MV-4-11 (cell line): Measurements from ENCODE around the gene GSG1.
"Not testable (repeated sequence)": the region's sequence is repeated elsewhere in the genome, so short reads cannot be mapped to it uniquely, and the experiment has no call there.

Experiments
- DNase-seq: peaks from one replicate; lab custom pipeline; 2025; lab: John Stamatoyannopoulos, UW

The GSG1 gene

DNA sequence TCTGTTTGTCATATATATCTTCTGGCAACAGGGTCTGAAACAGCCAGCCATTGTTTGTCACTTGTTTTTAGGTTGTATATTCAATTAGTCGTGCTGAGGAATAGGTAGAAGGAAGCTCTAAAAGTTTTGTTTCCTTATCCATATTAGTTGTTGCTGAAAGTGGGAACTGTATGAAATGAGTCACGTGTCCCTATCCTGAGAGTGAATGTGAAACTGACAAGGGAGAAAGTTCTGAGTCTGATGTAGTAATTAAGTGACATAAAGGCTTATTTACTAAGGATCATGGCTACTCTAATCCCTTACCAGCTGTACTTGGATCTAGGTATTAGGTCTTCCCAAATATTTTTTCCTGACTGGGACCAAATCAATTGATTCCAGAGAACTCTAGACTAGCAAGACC lies 42.9 kb downstream of the GSG1 start:
- DNase-seq: peak; percentile 22

DNA sequence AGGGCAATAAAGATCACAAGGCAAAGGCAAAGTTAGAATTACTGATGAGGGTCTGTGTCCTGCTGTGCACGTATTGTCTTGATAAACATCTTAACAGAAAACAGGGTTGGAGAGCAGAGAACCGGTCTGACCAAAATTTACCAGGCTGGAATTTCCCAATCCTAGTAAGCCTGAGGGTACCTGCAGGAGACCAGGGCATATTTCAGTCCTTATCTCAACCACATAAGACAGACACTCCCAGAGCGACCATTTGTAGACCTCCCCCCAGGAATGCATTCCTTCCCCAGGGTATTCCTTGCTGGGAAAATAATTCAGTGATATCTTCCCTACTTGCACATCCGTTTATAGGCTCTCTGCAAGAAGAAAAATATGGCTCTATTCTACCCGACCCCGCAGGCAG lies 49.9 kb downstream of the GSG1 start:
- DNase-seq: not testable (repeated sequence)

DNA sequence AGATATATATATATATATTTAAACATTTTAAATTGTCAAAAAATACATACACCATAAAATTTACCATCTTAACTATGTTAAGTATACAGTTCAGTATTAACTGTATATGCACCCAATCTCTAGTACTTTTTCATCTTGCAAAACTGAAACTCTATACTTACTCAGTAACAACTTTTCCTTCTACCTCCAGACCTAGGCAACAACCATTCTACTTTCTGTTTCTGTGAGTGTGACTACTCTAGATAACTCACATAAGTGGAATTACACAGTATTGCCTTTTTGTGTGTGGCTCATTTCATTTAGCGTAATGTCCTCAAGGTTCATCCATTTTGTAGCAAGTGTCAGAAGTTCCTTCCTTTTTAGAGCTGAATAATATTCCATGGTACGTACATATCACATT lies 51.0 kb downstream of the GSG1 start:
- no peak for DNase-seq

DNA sequence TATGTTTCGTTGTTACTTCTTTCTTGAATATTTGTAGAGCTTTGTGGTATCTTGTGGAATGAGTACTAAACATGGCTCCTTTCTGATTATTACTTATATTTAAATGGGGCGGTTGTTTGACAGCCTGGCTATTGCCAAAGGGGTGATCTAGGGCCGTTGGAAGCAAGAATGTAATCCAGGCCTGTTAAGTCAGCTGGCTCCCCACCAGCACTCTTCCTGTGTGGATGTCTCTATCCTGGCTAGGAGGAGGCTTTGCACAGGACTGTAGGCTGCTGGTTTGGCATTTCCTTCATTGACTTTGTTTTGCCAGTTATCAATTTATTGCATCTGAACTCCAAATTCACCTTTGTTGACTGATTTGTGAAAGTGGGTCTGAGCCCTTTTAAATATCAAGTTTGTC lies 53.7 kb downstream of the GSG1 start:
- DNase-seq: no peak

DNA sequence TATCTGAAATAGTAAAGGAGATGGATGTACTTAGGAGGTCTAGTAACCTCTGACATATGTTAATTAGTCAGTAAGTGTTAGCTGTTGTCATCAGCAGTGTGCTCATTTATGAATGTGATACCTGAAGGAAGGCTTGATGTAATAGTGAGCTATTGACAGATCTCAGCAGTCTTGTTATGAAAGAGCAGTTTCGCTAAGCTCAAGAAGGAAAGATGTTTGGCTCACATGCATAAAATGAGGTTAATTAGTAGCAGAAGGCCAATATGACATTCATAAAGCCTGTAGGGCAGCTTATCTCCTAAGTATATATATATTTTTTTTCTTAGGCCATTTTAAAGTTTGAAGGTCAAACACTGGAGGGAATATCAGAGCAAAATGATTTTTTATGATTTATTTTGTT lies 56.5 kb downstream of the GSG1 start:
- no peak for DNase-seq

DNA sequence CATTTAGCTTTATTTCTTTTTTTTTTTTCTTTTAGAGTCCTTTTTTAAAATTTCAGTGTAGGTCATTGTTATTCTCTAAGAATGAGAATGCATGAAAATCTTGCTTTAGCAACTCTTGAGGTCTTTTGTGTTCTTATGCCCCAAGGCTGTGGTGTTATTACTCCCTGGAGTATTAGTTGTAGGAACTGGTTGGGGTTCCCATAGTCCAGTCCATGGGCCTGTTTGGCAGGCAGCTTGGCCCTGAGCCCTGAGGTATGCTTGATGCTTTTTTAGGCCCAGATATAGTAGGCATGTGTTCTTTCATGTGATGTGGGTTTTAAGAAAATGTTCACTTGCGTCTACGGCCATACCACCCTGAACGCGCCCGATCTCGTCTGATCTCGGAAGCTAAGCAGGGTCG lies 57.7 kb downstream of the GSG1 start:
- DNase-seq: no peak

DNA sequence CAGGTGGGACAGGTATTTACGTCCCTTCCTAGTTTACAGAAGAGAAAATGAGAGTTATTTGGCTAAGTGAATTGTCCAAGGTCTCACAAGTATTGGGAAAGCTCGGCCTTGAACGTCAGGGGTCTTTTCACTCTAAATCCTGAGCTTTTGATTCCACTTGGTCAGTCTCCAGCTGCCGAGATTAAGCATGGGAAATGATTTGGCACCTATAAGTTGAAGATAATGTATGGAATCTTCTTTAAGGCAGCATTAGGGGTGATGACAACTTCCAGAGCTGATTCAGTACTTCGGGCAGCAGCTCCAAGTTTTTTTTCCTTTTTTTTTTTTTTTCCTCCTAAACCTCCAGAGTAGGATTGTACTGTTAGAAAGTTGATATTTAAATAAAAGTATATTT lies 58.6 kb downstream of the GSG1 start:
- no peak for DNase-seq

DNA sequence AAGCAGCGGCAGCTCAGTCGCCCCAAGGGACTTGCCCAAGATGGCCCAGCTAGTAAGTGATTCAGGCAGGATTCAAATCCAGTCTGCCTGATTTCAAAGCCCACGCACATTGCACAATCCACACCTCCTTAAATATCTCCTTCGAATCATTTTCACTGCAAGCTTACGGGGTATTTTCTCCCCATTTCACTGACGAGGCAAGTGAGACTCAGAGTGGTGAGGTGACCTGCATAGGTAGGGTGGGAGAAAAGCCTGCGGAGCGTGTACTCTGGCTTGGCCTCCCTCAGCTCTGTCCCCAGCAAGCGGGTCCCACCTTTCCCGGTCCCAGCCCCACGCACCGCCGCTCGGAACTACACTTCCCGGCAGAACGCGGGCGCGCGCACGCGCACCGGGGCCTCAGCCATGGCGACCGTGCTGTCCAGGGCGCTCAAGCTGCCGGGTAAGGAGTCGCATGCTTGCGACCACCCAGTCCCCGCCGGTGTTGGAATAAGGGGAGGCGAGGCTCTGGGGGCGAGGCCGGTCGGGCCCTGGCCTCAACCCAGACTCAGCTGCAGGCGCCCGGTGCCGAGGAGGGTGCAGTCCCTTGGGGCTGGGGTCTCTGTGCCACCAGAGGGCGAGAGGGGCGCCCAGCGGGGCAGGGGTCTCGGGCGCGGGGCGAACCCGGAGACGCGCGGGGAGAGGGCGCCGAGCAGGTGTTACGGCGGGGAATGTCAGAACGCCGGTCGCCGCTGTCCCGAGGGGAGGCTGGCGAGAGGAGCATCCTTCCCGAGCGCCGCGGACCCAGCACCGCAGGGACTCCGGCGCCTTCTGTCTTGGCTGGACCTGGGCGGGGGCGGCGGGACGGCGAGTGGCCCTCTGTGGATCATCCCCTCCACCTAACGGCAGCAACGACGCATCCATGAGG lies 59.2 kb downstream of the GSG1 start, which contains the start of gene FAM234B:
Gene FAM234B (plus strand): TSS at position 380 of the 904 bp plus-strand sequence. CDS start 23 bp downstream, at position 403.
- DNase-seq: peak; percentile 61

DNA sequence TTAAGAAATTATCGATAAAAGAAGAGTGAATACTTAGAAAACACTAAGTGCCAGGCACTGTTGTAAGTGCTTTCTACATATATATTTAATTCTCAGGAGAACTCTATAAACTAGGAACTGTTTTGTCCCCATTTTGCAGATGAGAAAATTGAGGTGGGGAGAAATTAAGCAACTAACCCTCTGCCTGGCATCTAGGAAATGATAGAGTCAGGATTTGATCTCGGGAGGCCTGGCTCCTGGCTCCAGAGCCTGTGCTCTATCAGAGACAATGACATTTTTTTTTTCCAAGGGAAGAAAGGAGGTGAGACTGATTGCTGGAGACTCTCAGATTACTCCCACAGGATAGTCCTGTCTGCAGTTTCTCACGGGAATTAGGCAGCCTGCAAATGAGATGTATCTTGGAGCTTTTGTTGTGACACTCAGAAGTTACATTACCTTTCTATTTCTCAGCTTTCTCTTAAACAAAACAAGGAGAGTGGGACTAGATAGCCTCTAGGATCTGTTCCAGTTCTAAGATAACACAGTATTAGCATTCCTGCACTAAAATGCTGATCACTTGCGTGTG lies 60.7 kb downstream of the GSG1 start:
- no peak for DNase-seq

DNA sequence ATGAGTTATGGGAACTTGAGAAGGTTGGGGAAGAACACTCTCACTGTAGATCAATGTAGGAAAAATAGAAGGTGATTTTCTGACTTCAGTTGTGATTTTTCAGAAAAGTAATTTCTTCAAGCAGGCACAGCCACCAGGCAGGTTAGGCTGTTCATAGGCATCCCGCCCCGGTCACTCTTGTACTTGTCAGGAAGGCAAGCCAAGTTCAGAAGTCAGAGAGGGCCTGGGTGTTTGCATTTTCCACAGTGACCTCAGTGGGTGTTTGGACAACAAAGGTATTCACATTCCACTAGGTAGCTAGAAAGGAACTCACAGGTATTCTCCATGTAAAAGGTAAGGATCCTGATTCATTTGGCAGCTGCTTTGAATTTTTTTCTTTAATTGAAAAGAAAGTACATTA lies 62.2 kb downstream of the GSG1 start:
- DNase-seq: no peak

DNA sequence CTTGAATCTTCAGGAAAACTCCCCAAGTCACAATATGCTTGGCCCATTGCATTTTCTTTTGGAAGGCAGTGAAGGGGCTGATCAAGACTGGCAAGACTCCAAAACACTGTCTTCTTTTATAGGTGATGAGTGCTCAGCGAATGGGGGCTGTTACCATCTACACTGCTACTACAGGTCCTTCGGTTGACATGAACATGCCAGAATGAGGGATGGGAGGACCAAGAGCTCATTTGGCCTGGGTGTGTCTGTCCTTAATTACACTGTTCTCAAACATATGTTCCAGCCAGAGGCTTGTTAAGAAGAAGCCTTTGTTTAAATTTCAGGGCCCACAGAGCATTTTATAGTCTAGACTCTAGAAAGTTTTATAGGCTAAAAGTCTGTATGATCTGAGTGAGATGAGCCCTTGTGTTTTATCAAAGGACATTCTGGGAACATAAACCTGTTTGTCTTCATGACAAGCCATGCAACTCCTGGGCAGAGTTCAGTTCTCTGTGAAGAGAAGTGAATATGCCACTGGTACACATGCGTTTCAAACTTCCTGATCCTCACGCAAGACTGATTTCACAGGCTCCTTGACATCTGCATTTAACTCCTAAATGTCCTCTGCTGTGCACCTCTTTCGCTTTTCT lies 64.0 kb downstream of the GSG1 start:
- no peak for DNase-seq

DNA sequence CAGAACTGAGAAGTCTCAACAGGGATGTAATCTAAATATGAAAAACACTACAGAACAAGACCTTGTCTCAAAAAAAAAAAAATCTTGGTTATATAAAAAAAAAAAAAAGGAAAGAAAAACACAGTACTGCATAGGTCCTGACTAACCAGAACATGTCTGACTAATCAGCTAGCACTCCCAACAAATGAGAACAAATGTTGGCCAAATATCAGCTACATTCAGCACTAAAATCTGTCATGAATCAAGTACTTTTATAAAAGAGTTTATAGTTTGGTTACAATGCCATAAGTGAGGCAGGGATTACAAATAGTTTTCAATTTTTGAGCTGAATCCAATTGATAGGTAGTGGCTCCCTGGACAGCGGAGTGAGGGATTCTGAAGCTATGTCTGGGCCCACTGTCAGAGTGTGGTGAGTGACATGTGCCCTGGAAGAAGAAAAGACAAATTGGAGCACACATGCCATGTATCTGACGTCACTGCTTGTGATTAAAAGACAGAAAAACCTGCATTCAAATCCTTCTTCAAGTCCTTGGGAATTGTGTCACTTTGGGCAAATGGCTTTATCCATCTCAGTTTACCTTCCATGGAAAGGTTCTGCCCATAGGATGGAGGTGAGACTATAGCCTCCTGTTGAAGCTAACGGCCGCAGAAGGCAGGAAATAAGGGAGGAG lies 64.8 kb downstream of the GSG1 start:
- no peak for DNase-seq

DNA sequence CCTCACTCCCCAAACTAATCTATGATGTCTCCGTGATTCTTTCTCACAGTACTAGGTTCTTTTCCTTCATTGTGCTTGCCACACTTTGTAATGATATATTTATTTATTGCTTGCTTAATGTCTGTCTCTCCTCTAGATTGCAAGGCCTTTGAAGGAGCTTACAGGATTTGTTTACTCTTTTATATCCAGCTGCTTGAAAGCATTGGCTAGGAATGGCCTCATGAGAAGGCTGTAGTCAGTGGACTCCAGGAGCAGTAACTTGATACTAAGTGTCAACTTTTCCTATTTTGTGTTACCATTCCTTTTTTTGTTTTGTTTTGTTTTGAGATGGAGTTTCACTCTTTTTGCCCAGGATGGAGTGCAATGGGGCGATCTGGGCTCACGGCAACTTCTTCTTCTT lies 66.6 kb downstream of the GSG1 start:
- DNase-seq: no peak

DNA sequence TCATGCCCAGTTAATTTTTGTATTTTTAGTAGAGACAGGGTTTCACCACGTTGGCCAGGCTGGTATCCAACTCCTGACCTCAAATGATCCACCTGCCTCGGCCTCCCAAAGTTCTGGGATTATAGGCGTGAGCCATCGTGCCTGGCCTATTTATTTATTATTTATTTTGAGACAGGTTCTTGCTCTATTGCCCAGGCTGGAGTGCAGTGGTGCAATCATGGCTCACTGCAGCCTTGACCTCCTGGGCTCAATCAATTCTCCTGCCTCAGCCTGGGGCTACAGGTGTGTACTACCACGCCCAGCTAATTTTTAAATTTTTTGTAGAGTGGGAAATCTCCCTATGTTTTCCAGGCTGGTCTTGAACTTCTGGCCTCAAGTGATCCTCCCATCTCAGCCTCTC lies 68.1 kb downstream of the GSG1 start:
- DNase-seq: not testable (repeated sequence)
